Astrocyte of the spinal cord (primary cell): ENCODE data around the gene OTOG.
A peak's percentile ranks its signal among the peaks of the same experiment; 100 is the strongest.

ENCODE experiments used
- DNase-seq: peaks from one replicate; pipeline ENCODE4 v3.0.0; 2011; ENCODE audit warnings: low read depth, low spot score
- H3K4me3 ChIP-seq: 2 replicates; pipeline ENCODE4 v1.5.1; 2011; ENCODE audit warnings: low read depth, mild to moderate bottlenecking, low read length, moderate library complexity
- in situ Hi-C: cut with HindIII; loops from 2 replicates; pipeline ENCODE4 v1.10.0; 2017; ENCODE audit warnings: low sequenced_read_pairs
- TF ChIP-seq, protein P1 (sequence below): IDR thresholded peaks from 2 replicates; pipeline ENCODE4 v1.5.1; 2012; ENCODE audit warnings: low read depth, mild to moderate bottlenecking, low read length, inconsistent platforms

The OTOG gene

DNA sequence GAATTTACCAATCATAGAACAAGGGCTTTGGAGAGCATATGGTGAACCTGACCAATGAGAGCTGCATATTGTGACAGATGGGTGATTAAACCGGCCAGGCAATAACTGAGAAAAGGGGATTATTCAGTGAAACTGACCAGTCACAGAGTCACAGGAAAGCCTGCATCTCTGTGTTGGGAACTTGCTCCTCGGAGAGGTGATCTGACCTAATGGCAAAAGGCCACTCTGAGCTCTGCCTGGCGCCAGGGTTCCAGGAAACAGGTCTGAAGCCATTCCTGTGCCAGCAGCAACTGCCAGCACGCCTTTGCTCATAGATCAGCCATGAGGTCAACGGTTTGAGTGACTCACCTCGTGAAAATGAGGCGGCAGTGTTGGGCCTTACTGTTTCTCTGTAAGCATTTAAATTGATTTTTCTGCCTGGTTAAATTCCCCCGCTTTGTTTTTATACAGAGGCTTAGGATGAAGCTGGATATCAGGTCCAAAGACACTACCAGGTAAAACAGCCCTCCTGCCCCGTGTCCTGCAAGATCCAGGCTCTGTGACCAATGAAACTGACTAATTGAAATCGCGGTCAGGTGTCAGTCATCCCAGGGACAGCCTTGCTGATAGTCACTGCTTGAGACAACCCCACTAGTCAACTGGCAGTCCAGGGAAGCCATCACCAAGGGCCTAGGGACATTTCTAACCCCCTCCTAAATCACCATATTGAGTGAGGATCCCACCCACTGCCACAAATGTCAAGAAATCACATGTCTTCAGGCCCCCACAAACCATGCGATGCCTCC, 136.5 kb downstream of the OTOG start:
- in situ Hi-C loops: no loop called here
- TF ChIP-seq, protein P1, sequence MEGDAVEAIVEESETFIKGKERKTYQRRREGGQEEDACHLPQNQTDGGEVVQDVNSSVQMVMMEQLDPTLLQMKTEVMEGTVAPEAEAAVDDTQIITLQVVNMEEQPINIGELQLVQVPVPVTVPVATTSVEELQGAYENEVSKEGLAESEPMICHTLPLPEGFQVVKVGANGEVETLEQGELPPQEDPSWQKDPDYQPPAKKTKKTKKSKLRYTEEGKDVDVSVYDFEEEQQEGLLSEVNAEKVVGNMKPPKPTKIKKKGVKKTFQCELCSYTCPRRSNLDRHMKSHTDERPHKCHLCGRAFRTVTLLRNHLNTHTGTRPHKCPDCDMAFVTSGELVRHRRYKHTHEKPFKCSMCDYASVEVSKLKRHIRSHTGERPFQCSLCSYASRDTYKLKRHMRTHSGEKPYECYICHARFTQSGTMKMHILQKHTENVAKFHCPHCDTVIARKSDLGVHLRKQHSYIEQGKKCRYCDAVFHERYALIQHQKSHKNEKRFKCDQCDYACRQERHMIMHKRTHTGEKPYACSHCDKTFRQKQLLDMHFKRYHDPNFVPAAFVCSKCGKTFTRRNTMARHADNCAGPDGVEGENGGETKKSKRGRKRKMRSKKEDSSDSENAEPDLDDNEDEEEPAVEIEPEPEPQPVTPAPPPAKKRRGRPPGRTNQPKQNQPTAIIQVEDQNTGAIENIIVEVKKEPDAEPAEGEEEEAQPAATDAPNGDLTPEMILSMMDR: no peak
- H3K4me3 ChIP-seq: no peak overlapping the region
- DNase-seq: peak; percentile 91

DNA sequence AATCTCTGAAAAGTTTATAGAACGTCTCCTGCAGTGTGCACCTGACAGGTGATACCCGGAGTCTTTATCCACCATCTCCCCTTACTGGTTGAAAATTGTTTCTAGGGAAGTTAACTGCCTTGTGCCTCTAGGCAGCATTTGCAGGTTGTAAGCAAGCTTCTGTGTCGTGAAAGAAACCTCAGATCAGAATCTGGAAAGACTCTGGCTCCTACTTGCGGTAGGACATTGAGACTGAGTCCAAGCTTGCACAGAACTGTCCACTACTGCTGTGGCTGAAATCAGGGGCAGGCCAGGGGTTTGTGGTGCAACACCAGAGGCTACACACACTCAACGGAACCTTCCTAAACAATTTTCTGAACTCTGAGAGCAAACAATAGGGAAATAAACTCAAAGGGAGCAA, 137.5 kb downstream of the OTOG start:
- H3K4me3 ChIP-seq: no peak overlapping the region
- in situ Hi-C loops: no loop called here
- TF ChIP-seq, protein P1: no peak
- DNase-seq: no peak

DNA sequence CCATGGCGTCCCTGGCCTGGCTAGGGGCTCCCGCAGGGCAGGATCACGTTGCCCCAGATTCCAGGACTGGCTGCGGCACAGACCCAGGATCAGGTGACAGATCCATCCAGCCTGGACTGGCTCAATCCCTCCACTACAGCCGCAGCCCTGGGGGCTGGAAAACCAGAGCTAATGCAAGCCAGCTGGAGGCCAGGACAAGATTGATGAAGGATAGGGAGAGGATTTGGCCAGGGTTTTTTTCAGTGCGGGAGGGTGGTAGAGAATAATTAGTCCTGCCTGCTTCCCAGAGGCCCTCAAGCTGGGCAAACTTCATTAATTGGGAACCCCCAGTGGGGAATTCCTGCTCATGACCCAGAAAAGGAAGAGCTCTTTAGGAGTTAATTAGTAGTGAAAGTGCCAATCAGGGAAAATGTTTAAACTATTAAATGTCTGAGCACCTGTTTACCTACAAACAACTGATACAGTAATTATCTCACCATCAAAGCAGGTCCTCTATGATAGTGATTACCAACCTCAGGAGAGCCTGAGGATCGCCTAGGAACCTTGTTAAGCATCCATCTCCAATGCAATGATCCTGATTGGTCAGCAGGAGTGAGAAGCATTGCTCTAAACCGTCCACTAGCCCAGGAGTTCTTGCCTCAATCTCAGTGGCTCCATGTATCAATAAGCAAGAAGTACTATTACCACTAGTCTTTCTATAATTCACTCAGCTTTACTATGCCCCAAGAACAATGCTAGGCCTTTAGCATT, 139.3 kb downstream of the OTOG start:
- TF ChIP-seq, protein P1: no peak
- in situ Hi-C loops: no loop called here
- peak; percentile 81 for DNase-seq
- no peak overlapping the region for H3K4me3 ChIP-seq

DNA sequence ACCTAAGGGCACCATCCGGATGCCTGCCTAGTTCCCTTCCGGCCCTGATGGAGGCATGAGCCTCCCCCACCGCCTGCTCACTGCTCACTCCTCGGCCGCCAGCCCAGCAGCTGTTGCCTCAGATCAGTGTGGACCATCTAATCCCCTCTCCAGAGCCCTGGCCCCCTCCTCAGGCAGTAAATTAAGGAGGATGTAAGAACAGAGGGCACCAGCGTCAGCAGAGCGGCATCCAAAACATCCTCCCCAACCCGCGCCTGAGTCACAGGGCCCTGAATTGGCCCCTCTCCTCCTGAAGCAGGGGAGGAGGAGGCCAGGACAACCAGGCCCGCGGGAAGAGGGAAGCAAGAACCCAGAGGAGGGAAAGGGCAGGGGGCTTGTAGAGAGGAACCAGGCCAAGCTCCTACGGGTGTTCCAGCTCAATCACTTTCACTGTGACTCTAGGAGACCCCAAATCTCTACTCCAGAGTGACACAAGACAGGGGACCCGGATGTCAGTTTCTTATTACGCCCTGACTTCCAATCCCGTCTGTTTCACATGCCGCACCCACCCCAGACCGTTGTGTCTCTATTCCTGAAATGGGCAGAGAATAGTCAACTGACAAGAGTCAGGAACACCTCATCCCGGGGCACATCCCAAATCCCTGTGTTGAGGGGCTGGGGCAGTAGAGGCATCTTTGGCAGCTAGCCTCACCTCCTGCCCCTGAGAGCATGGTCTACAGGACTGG, 141.0 kb downstream of the OTOG start:
- in situ Hi-C loops: no loop called here
- DNase-seq: no peak
- no peak overlapping the region for H3K4me3 ChIP-seq
- TF ChIP-seq, protein P1: no peak

DNA sequence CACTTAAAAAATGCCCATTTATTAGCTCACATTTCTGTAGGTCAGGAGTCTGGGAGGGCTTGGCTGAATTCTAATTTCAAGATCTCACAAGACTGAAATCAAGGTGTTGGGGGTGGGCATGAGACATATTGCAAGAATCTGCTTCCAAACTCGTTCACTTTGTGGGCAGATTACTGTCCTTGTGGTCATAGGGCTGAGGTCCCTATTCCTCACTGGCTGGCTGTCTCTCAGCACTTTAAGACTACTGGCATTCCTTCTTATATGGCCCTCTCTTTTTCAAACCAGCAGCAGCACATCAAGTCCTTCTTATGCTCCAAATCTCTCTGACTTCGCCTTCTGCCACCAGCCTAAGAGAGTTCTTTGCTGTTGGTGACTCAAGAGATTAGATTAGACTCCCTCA, 144.5 kb downstream of the OTOG start:
- H3K4me3 ChIP-seq: no peak overlapping the region
- TF ChIP-seq, protein P1: no peak
- in situ Hi-C loops: no loop called here
- DNase-seq: no peak

DNA sequence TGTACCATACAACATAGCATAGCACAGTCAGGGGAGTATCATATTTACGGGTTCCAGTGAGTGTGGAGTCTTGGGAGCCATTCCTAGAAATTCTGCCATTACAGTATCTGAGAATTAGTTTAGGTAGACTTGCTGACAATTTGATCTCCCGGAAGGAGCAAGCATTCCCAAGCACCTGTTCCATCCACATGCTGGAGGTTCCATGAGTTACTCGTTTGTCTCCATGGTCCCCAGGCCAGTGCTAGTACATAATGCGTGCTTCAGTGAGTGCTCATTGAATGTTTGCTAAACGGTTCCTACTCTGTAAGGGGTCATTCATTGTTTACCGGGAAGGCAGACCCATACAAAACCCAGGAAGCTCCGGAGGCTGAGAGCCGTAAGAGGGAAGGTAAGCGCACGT, 144.9 kb downstream of the OTOG start:
- TF ChIP-seq, protein P1: no peak
- DNase-seq: no peak
- in situ Hi-C loops: no loop called here
- no peak overlapping the region for H3K4me3 ChIP-seq
